Middle frontal gyrus (tissue), 1 donor: Measurements from ENCODE around the gene SLC28A1.
A peak's percentile ranks its signal among the peaks of the same experiment; 100 is the strongest.

Experiments used
- DNase-seq: peaks from one replicate; pipeline ENCODE4 v3.0.0-alpha.2; 2015; ENCODE audit warnings: low spot score; ENCODE audit errors: extremely low spot score

Gene SLC28A1

GRCh38 chr15:84938726-84939125 is 54.3 kb downstream of the SLC28A1 start:
- DNase-seq = no peak

GRCh38 chr15:84940399-84940798 is 55.9 kb downstream of the SLC28A1 start:
- DNase-seq = no peak

- DNase-seq = no peak
These were observed 58.0 kb downstream of the SLC28A1 start for GRCh38 chr15:84942456-84942855.

GRCh38 chr15:84944311-84944710 is 59.8 kb downstream of the SLC28A1 start:
- DNase-seq = no peak

GRCh38 chr15:84944861-84945260 is 60.4 kb downstream of the SLC28A1 start:
- DNase-seq = no peak

- DNase-seq = no peak
These were observed 62.5 kb downstream of the SLC28A1 start for GRCh38 chr15:84946772-84947489.

DNA sequence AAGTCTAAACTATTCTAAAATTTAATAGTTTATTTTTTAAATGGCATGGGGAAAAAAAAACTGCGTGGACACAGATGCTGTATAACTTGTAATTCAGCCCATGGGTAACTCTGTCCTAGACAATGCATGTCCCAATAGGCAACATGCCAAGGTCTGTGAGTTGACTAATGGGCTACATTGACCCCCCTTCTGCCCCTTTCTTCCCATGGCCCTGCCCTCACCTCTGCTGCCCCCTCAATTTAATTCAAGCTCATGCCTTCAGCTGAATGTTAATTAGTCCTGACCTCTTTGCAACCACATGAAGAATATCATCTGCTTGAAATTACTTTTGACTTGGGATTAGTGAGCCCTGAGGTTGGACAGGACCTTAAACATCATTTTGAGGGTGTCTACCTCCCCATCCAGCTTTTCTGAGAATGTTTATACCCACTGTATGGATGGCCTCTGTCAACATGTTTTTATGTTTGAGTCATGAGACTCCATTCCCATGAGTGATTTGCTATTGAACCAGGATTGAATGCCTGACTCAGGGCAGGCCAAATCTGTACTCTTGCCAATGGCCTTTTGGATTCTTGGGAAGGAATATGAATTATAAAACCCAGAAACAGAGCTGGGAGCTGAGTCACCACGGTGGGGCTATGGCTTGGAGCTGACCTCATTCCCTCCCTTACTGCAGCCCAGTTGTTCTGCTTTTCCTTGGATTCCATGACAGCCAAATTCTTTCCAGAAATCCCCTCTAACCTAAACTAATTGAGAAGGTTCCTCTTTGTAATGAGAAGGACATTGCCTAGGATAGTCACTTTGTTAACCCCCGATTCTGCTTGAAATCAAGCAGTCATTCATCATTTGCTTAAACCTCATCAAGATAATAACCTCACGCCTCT is 63.7 kb downstream of the SLC28A1 start:
- no peak for DNase-seq

- DNase-seq = no peak
These were observed 64.6 kb downstream of the SLC28A1 start for GRCh38 chr15:84949043-84949442.

DNA sequence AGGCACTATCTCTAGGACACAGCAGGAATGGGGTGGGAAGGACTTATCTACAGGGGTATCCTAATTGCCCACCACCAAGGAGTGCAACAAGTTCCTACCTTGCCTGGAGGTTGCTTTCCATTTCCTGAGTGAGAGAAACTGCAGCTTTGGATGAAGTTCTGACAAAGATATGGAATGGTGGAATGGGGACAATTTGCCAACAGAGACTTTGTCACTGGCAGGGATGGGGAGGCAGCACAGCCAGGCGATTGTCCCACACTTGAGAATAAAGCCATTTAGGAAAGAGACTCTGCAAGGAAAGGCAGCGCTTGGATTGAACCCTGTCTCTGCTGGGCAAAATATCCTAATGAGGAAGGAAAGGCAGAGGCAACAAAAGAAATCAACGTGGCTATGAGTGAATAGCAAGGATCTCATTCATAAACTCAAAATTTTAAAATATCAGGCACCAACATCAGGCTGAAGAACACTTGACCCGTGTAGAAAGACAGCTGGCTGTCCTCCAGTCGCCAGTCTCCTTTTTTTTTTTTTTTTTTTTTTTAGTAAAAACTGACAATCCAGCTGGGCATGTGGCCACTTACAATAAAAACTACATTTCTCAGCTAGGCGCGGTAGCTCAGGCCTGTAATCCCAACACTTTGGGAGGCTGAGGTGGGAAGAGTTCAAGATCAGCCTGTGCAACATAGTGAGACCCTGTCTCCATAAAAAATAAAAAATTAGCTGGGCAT is 65.5 kb downstream of the SLC28A1 start:
- peak; percentile 22 for DNase-seq

- no peak for DNase-seq
These were observed 66.2 kb downstream of the SLC28A1 start for GRCh38 chr15:84950570-84951111.

- no peak for DNase-seq
These were observed 67.3 kb downstream of the SLC28A1 start for GRCh38 chr15:84951736-84952135.

- no peak for DNase-seq
These were observed 68.7 kb downstream of the SLC28A1 start for GRCh38 chr15:84953136-84953535.

DNA sequence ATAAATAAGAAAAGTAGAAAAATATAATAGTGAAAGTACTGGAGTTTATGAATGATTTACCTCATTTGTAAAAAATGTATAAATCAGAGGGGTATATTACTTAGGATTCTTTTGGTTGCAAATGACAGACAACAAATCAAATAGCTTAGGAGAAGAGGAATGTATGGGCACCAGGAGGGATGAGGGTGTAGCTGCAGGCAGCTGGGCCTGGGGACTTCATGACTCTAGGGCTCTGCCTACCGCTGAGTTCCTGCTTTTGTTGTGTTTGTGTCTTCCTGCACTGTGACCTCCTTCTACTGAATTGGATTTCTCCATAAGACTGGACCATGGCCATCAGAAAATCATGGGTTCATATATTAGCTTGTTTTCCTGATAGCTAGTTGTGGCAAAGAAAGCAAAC is 69.3 kb downstream of the SLC28A1 start:
- DNase-seq = no peak

- peak; percentile 64 for DNase-seq
These were observed 70.8 kb downstream of the SLC28A1 start for GRCh38 chr15:84955089-84955848.

- DNase-seq = no peak
These were observed 71.7 kb downstream of the SLC28A1 start for GRCh38 chr15:84956199-84956598.

GRCh38 chr15:84960391-84961113 is 76.1 kb downstream of the SLC28A1 start:
- DNase-seq = no peak

GRCh38 chr15:84961114-84961452 is 76.6 kb downstream of the SLC28A1 start:
- no peak for DNase-seq

DNA sequence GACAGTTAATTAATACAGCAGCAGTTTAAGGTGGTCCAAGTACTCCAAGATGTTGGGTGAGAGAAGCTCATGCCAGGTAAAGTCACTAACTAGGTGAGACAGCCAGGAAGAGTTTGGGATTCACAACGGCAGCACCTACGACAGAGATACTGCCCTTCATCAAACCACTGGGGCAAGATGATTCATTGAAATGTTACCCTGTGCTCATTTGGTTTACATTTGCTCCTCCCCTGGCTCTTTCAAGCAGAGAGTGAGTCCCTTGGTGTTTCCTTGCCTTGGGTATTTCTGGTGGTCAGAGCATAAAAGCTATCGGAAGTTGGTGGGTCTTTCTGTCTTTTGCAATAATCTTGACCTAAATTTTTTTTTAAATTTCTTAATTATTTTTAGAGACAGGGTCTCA is 77.2 kb downstream of the SLC28A1 start:
- DNase-seq = no peak

- DNase-seq = no peak
These were observed 78.5 kb downstream of the SLC28A1 start for GRCh38 chr15:84962955-84963354.

DNA sequence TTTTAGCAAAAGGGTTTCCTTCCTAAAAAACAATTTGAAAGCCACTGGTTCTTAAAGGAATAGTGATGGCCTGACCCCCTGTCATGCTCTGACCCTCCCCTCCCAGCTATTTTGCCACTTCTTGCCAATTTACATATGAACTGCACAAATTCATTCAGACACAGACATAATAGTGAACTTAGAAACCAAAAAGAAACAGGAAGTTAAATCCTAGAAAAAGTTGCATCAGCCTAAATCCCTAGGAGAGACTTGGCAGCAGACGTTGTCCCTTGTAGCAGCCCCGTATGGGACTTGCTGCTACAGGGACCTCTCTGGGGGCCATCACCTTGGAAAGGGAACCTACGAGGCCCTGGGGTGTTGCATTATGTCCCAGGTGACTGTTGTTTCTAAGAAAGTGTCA is 82.9 kb downstream of the SLC28A1 start:
- DNase-seq = no peak
